Mesothelial cell of epicardium (in vitro differentiated cells): Measurements from ENCODE around the gene SUPT20HL2. TPM values are rescaled to one million over a fixed set of nuclear protein-coding genes. Genes with fewer than 3 reads are reported as not detected.

Experiments used
- DNase-seq, 2 experiments: peaks; one replicate each; pipeline ENCODE4 v3.0.0; 2021; ENCODE audit warnings: low spot score in 2 of 2; ENCODE audit not compliant: unreplicated experiment in 2 of 2
- H3K27ac Mint-ChIP-seq: 2 replicates; pipeline ENCODE4 v1.8.0; 2021; ENCODE audit warnings: mixed read lengths
- H3K27me3 Mint-ChIP-seq: 2 replicates; pipeline ENCODE4 v1.8.0; 2021; ENCODE audit warnings: low read depth, mixed read lengths
- H3K36me3 Mint-ChIP-seq: 2 replicates; pipeline ENCODE4 v1.8.0; 2021; ENCODE audit warnings: mixed read lengths
- H3K4me1 Mint-ChIP-seq: 2 replicates; pipeline ENCODE4 v1.8.0; 2021; ENCODE audit warnings: mixed read lengths
- H3K4me3 Mint-ChIP-seq: 2 replicates; pipeline ENCODE4 v1.8.0; 2021; ENCODE audit warnings: mild to moderate bottlenecking, moderate library complexity, mixed read lengths
- H3K9me3 Mint-ChIP-seq: 2 replicates; pipeline ENCODE4 v1.8.0; 2021; ENCODE audit warnings: mixed read lengths
- CTCF ChIP-seq: fragments of 200-600 bp; sonication (generic); IDR thresholded peaks from one replicate; pipeline ENCODE4 v1.5.0; 2021; ENCODE audit warnings: antibody characterized with exemption; ENCODE audit not compliant: unreplicated experiment
- total RNA-seq: library from RNA; stranded (reverse); gene quantifications from 3 replicates; pipeline ENCODE4 v1.2.1, GENCODE V29; 2021

The SUPT20HL2 gene
- total RNA-seq, 1 donor from 2014 or later: not detected

DNA sequence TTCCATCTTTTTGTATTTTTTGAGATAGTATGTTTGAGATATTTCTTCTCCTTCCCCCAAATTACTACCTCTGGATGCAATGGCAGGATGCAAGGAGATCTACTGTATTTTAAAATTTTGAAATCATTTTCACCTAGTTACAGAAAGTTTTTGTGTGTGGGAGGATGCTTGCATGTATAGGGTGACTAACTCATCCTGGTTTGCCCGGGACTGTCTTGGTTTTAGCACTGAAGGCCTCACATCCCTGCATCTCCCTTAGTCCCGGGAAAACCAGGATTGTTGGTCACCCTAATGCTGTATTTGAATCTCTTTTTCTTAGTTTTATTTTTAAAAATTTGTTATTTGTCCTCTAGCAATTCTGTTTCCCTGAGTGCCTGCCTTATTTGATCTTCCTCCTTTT, 12.1 kb downstream of the SUPT20HL2 start:
- no peak for DNase-seq
- H3K27me3 Mint-ChIP-seq: no peaks in the 10 kb centered on the region

DNA sequence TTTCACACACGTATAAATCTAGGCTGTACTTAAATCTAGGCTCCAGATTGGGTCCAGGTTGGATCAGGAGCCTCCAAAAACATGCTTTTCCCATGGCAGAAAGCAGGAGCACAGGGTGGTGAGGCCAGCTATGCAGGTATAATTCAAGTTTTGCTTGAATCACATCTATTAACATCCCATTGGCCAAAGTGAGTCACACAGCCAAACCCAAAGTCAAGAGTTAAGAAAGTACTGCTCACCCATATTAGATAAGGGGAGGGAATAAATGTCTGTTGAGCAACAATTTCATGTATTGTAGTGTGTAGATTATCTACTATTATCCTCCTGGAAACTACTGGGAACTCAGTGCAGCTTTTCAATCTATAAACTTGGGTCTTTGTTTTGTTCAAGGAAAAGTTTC, 12.8 kb downstream of the SUPT20HL2 start:
- H3K4me3 Mint-ChIP-seq: no peak overlapping the region
- no peak for TF ChIP-seq CTCF
- peaks cover 5% of the 10 kb centered on the region for H3K4me1 Mint-ChIP-seq
- no peaks in the 10 kb centered on the region for H3K27me3 Mint-ChIP-seq
- H3K27ac Mint-ChIP-seq: no peak overlapping the region
- no peak for DNase-seq
- no peaks in the 10 kb centered on the region for H3K9me3 Mint-ChIP-seq
- no peaks in the 10 kb centered on the region for H3K36me3 Mint-ChIP-seq

More for the DNA sequence above, 12.1 kb downstream of the SUPT20HL2 start:
- no peaks in the 10 kb centered on the region for H3K36me3 Mint-ChIP-seq
- no peak overlapping the region for H3K4me3 Mint-ChIP-seq
- no peak for TF ChIP-seq CTCF
- H3K27ac Mint-ChIP-seq: no peak overlapping the region
- H3K4me1 Mint-ChIP-seq: peaks cover 5% of the 10 kb centered on the region
- no peaks in the 10 kb centered on the region for H3K9me3 Mint-ChIP-seq

DNA sequence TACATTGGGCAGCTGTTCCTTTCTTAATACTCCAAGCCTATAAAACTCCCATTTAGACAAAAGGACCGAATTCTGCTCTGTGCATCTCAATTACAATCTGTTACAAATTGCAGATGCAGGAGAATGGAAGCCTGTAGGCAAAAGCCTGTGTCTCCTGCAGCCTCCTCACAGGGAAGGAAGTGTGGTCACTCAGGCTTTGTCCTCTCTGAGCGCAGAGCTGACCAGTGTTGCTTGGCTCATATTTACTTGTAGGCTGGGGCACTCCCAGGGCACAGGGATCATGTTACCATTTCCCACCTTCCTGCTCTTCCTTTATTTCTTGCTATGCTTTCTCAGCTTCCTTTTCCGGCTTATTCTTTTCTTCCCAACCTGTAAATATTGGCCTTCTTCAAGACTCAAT, 15.7 kb downstream of the SUPT20HL2 start:
- no peak for TF ChIP-seq CTCF
- no peak overlapping the region for H3K4me3 Mint-ChIP-seq
- H3K27ac Mint-ChIP-seq: no peak overlapping the region
- peaks cover 5% of the 10 kb centered on the region for H3K4me1 Mint-ChIP-seq
- H3K9me3 Mint-ChIP-seq: no peaks in the 10 kb centered on the region
- H3K36me3 Mint-ChIP-seq: no peaks in the 10 kb centered on the region
- DNase-seq: no peak
- peaks cover 3% of the 10 kb centered on the region for H3K27me3 Mint-ChIP-seq

- peaks cover 5% of the 10 kb centered on the region for H3K4me1 Mint-ChIP-seq
- no peak for DNase-seq
- no peaks in the 10 kb centered on the region for H3K36me3 Mint-ChIP-seq
- H3K27me3 Mint-ChIP-seq: peaks cover 3% of the 10 kb centered on the region
- no peak overlapping the region for H3K27ac Mint-ChIP-seq
- no peaks in the 10 kb centered on the region for H3K9me3 Mint-ChIP-seq
- H3K4me3 Mint-ChIP-seq: no peak overlapping the region
- TF ChIP-seq CTCF: no peak
These were observed 19.2 kb downstream of the SUPT20HL2 start for GRCh38 chrX:24294619-24295018.

DNA sequence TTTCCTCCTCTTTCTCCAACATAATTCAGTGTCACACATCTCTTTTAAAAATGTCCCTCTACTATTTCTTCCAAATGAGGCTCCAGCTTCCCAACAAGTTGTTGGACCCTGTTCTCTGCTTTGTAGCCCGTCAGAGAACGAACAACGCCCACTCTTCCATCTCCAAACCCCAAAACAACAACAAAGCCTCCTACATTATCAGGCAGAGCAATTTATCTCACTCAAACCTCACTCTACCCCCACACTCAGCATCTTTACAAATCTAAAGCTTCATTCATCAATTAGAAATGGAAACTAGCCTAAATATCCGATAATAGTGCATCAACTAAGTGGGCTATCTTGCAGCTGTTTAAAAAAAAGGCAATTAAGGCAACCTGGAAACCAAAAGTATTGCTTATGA, 20.5 kb downstream of the SUPT20HL2 start:
- no peak overlapping the region for H3K27ac Mint-ChIP-seq
- no peak overlapping the region for H3K4me3 Mint-ChIP-seq
- no peak for DNase-seq
- H3K9me3 Mint-ChIP-seq: peaks cover 5% of the 10 kb centered on the region
- peaks cover 3% of the 10 kb centered on the region for H3K27me3 Mint-ChIP-seq
- no peaks in the 10 kb centered on the region for H3K36me3 Mint-ChIP-seq
- peaks cover 4% of the 10 kb centered on the region for H3K4me1 Mint-ChIP-seq
- TF ChIP-seq CTCF: no peak

- DNase-seq: no peak
- peaks cover 3% of the 10 kb centered on the region for H3K27me3 Mint-ChIP-seq
- H3K27ac Mint-ChIP-seq: no peak overlapping the region
- H3K4me3 Mint-ChIP-seq: no peak overlapping the region
- peaks cover 2% of the 10 kb centered on the region for H3K4me1 Mint-ChIP-seq
- no peaks in the 10 kb centered on the region for H3K36me3 Mint-ChIP-seq
- peaks cover 5% of the 10 kb centered on the region for H3K9me3 Mint-ChIP-seq
- TF ChIP-seq CTCF: no peak
These were observed 21.5 kb downstream of the SUPT20HL2 start for GRCh38 chrX:24292353-24292752.
